ENCODE data around the gene CACNA1C.
"Not testable (repeated sequence)": the region's sequence is repeated elsewhere in the genome, so short reads cannot be mapped to it uniquely, and the experiment has no call there.

Gene CACNA1C

DNA sequence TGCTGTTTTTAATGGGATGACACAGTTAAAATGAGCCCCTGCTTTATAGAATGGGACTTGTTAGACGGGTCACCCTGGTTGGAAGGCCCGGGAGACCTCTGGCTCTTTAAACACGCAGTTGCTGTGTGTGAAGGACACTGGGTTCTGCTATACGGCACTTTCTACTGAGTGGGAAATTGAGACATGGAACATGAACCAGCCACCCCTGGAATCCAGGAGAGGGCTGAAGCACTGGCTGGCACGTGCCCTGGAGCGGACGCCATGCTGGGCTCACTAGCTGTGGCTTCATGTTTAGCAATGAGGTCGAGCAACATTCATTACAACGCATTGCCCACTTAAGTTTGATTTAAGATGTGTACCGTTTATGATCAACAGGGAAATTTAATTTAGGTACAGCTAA lies 23.9 kb downstream of the CACNA1C start:
- no peak for DNase-seq

DNA sequence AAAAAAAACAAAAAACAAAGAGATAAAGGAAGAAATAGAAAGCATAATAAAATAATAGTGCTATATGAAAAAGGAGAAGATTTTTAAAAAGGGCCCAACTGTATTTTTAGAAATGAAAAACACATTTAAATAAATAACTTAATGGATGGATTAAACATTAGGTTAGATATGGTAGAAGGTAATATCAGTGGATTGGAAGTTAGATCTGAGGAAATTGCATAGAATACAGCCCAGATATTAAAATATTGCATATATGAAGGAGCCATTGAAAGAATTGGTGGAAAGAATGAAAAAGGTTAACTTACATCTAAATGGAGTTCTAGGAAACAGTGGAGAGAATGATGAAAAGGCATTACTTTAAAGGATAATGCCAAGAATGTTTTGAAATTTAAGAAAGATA lies 27.8 kb downstream of the CACNA1C start:
- no peak for DNase-seq

DNA sequence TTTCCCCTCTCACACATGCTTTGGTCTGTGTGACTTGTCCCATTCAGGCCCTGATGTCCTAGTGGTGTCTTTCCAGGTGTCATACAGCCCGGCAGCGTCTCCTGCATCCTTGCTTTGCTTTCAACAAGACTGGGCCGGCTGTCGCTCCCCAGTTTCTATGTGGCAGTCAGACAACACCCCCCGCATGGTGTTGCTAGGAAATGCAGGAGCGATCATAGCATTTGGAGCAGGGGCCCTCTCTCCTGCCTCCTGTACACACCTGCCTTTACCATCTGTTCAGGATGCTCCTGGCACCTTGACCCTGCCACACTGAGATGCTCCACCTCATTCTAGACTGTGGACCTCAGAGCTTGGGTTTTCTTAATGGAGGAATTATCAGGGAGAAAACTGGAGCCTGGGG lies 29.5 kb downstream of the CACNA1C start:
- no peak for DNase-seq

GRCh38 chr12:2083008-2083407 lies 30.2 kb downstream of the CACNA1C start:
- DNase-seq: no peak

DNA sequence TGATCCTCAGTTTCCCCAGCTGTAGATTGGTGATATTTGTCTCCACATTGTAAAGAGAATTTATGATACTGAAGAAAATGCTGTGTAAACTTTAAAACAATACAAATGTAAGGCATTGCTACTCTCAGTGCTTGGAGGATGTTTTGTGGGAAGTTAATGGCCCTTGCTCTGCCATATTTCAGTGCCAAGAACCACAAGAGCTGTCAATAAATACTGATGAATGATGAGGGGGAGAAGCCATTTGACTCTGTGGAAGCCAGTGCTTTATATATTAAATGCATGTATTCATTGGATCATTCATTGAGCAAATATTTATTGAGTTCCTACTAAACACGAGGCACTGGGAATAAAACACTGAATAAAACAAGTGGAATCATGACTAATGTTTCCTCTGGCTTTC lies 30.8 kb downstream of the CACNA1C start:
- no peak for DNase-seq

DNA sequence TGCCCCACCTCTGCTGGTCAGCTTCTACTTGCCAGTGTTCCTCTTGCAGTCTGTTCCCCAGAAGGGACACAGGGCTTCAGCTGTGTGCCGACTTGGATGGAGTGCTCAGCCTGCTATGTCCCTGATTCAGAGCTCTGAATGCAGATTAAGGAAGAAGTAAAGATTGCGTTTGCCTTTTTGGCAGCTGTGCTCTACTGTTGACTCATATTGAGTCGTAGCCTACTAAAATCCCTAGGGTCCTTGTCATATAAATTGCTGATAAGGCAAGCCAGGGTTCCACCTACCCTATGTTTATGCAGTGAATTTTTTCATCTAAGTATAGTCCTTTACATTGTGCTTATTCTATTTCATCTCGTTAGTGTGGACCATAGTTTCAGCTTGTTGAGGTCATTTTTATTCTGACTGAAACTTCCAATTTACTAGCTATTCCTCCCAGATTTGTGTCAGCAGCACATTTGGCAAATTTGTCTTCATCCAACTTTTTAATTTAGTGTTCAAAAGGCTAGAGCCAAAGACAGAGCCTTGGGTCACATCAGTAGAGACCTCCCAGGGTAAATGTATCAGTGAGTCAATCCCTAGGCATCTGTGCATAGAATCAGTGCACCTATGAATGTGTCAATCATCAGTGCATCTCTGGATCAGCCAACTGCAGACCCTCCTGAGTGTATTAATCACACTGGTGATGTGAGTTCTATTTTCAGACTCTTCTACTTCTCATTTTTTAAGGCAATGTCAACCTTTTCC lies 31.9 kb downstream of the CACNA1C start:
- DNase-seq: no peak

- no peak for DNase-seq
Measured at GRCh38 chr12:2092354-2092753, 39.6 kb downstream of the CACNA1C start.

DNA sequence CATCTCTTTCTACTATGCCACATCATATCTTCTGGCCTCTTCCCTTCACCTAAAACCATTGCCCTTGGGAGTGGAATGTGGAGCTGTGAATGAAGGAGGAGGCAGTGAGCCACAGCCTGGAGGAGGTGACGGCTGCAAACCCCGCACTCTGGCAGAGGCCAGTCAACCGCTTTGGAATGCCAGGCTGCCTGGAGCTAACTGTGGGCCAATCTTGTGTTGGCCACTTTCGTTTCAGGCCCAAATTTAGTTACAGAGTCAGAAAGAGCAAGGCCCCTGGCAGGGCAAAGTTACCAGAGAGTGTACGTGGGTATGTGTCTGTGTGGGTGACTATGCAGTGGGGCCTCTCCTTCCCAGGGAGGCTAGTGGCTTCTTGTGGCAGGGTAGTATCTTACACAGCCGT lies 40.1 kb downstream of the CACNA1C start:
- no peak for DNase-seq

DNA sequence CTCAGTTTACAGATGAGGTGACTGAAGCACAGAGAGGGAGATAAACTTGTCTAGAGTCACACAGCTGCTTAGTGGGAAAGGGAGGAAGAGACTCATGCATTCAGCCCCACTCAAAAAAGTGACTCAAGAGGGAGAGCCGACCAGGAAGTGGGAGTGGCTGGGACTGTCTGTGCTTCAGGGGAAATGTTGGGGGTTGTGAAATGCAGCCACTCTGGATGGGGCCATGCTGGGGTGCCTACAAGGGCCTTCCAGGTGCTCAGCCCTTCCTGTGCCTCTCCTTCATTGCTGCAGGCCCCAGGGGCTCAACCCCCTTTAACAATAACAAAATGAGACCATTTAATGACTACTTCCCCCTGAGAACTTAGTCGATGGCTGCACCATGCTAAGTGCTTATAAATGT lies 41.8 kb downstream of the CACNA1C start:
- no peak for DNase-seq

DNA sequence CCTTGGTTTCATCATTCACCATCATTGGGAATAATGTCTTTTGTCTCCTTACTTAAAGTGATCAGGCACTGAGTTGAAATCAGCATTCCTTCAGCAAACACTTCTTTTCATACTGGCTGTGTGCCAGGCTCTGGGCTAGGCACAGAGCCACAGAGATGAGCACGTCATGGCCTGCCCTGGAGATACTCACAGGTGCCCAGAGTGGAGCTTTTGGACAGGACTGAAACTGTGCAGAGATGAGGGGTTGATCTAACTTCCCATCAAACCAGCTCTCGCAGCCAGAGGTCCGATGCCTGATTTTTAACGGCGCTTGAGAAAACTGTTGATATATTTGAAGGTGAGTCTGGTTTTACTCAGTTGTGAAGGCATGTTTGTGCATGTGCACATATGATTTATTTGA lies 43.1 kb downstream of the CACNA1C start:
- DNase-seq: no peak

- no peak for DNase-seq
Measured at GRCh38 chr12:2097617-2098016, 44.8 kb downstream of the CACNA1C start.

DNA sequence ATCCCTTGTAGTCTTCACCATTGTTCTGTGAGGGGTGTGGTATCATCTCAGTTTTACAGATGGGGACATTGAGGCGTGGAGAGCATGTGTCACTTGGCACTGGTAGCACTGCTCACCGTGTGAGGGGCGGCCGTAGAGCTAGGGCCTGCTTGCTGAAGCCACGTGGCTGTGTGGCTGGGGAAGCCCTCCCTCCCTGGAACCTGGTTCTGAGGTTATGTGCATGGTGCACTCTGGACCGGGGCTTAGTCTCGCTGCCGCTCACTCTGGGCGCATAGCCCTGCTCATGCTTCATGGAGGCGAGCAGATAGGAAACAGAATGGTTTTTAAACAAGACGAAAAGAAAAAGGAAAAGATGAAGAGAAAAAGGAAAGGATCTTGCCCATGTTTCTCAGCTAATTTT lies 46.1 kb downstream of the CACNA1C start:
- DNase-seq: no peak

- DNase-seq: no peak
Measured at GRCh38 chr12:2099595-2099994, 46.8 kb downstream of the CACNA1C start.

- no peak for DNase-seq
Measured at GRCh38 chr12:2101359-2101758, 48.6 kb downstream of the CACNA1C start.

DNA sequence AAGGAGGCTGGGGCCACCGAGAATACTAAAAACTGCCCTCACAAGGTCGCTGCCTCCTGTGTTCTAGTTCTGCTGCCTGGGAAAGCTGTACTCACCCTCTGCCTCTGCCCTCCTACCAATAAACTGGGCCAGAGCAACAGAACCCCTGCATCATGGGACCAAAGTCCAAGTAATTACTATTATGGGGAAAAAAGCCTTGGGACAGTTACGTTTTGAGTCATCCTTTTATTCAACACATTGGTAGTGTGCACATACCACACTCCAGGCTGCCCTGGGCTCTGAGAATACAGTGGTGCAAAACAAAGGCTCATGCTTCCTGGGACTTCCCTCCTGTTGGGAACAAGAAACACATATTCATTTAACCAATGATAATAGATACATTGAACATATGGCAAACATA lies 49.0 kb downstream of the CACNA1C start:
- DNase-seq: no peak

DNA sequence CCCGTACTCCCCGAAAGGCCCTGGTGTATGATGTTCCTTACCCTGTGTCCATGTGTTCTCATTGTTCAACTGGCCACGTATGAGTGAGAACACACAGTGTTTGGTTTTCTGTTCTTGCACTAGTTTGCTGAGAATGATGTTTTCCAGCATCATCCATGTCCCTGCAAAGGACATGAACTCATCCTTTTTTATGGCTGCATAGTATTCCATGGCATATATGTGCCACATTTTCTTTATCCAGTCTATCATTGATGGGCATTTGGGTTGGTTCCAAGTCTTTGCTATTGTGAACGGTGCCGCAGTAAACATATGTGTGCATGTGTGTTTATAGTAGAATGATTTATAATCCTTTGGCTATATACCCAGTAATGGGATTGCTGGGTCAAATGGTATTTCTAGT lies 49.9 kb downstream of the CACNA1C start:
- not testable (repeated sequence) for DNase-seq

DNA sequence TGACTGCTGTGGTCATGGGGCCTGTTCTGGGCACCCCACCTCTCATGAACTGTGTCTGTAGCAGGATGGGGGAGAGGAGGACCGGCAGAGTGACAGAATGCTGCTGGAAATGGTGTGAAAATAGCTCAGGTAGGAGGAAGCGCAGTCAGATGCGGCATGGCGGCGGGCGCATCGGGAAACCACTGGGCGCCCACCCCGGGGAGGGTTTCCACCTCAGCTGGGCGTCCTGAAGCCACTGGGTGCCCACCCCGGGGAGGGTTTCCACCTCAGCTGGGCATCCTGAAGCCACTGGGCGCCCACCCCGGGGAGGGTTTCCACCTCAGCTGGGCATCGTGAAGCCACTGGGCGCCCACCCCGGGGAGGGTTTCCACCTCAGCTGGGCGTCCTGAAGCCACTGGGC lies 52.6 kb downstream of the CACNA1C start:
- not testable (repeated sequence) for DNase-seq

- DNase-seq: no peak
Measured at GRCh38 chr12:2108166-2108565, 55.4 kb downstream of the CACNA1C start.

GRCh38 chr12:2108975-2109671 lies 56.3 kb downstream of the CACNA1C start:
- no peak for DNase-seq

- DNase-seq: no peak
Measured at GRCh38 chr12:2110127-2110526, 57.3 kb downstream of the CACNA1C start.

DNA sequence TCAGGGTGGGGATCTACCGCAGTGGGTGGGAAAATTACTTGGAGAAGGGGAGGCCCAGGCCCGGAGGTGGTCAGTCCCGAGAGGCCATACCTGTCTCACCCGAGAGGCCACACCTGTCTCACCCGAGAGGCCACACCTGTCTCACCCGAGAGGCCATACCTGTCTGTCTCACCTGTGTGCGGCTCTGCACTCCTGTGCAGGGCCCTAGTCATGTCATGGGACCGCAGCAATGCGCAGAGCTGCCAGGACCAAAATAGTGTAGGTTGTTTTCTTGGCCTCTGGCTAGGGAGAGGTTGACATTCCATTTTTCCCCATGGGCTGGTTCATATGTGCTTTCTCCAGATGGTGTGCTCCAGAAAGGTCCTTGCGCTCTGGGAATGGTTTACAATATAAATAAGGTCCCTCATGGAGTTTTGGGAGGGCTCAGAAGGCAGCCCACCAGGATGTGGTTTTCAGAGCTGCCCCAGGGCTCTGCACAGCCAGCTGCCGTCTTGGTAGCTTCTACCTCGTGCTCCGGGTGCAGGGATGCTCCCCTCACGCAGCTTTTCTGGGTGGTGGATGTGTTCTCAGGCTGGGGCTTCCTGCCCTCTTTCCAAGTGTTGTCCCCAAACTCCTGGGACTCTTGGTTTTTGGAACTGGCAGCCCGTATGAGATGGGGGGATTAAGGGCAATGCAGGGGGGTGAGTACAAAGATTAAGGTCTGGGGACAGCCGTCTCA lies 58.2 kb downstream of the CACNA1C start:
- DNase-seq: no peak

DNA sequence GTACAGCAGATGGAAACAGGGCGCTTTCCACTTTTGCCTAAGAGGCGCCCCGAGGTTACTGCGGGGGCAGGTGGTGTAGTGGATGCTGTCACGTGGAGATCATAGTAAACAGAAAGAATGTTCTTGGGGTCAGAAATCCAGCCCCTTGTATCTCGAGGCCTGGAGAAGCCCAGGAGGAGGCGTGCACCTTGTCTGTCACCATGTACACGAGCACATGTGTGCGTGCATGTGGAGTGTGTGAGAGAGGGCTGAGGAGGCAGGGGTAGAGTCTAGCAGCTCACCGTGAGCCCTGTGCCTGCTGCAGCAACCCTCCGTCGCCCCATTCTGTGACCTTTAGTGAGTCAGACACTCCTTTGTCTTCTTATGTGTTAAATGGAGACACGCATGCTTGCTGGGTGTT lies 59.0 kb downstream of the CACNA1C start:
- no peak for DNase-seq

DNA sequence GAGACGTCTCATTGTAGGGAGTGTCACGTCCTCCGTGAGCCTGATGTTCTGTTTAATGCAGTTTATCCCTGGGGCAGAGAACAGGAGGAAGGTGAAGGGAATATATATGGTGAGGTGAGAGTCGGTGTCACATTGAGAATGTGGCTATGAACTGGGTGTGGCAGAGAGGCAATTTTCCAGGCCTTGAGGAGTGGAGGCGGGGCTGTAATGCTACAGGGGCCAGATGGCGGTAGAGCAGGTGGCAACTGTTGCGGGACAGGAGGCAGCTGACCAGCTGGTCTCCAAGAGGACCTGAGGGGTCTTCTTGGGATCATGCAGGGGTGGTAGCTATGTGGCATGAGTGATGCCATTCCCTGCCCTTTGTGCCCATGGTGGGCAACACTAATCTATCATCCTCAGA lies 59.6 kb downstream of the CACNA1C start:
- DNase-seq: no peak
